ENCODE data around the gene ALOX12B.

Gene ALOX12B

GRCh38 chr17:8123695-8124349, 36.3 kb upstream of the ALOX12B start, which contains the start of gene HES7:
Gene HES7 (minus strand): TSS chr17:8124106. CDS start chr17:8124084, 22 bp downstream.
- WGBS, result 2% methylated on average over 26 of the region's 29 CpGs

GRCh38 chr17:8122924-8123694, 35.6 kb upstream of the ALOX12B start:
- H3K27ac ChIP-seq (ENCODE audit: low read depth, low read length), result no peak overlapping the region
- no peak overlapping the region for H3K9ac ChIP-seq (ENCODE audit: low read depth, low read length)
- no peaks in the 10 kb centered on the region for H3K36me3 ChIP-seq (ENCODE audit: insufficient read depth, low read length)
- H3K4me1 ChIP-seq (ENCODE audit: insufficient read depth, low read length), result peaks cover 16% of the 10 kb centered on the region
- H3K27me3 ChIP-seq (ENCODE audit: insufficient read depth, low read length), result peaks cover 66% of the 10 kb centered on the region
- under 1% methylated on average over 55 of the region's 55 CpGs for WGBS
- H3K9me3 ChIP-seq (ENCODE audit: insufficient read depth, low read depth, low read length), result no peaks in the 10 kb centered on the region
- H3K4me3 ChIP-seq (ENCODE audit: low read length), result peak overlapping the region; percentile 76

More at GRCh38 chr17:8123695-8124349, 36.3 kb upstream of the ALOX12B start, which contains the start of gene HES7:
- Histone ChIP-seq H3K9me3 (ENCODE audit: insufficient read depth, low read depth, low read length) (no peaks in the 10 kb centered on the region), H3K4me1 (ENCODE audit: insufficient read depth, low read length) (peaks cover 16% of the 10 kb centered on the region), H3K9ac (ENCODE audit: low read depth, low read length) (no peak within 1 kb of the TSS), H3K36me3 (ENCODE audit: insufficient read depth, low read length) (no peaks in the 10 kb centered on the region), H3K27ac (ENCODE audit: low read depth, low read length) (no peak within 1 kb of the TSS), H3K27me3 (ENCODE audit: insufficient read depth, low read length) (peaks cover 68% of the 10 kb centered on the region), H3K4me3 (ENCODE audit: low read length) (peak within 1 kb of the TSS; percentile 76)

- Histone ChIP-seq H3K4me3 (ENCODE audit: low read length) (peak overlapping the region; percentile 76), H3K9me3 (ENCODE audit: insufficient read depth, low read depth, low read length) (no peaks in the 10 kb centered on the region), H3K27ac (ENCODE audit: low read depth, low read length) (no peak overlapping the region), H3K9ac (ENCODE audit: low read depth, low read length) (no peak overlapping the region), H3K36me3 (ENCODE audit: insufficient read depth, low read length) (no peaks in the 10 kb centered on the region), H3K27me3 (ENCODE audit: insufficient read depth, low read length) (peaks cover 66% of the 10 kb centered on the region), H3K4me1 (ENCODE audit: insufficient read depth, low read length) (peaks cover 16% of the 10 kb centered on the region)
- WGBS, result under 1% methylated on average over 29 of the region's 29 CpGs
Observed at GRCh38 chr17:8122422-8122923, 35.0 kb upstream of the ALOX12B start.

- peak overlapping the region; percentile 76 for H3K4me3 ChIP-seq (ENCODE audit: low read length)
- H3K36me3 ChIP-seq (ENCODE audit: insufficient read depth, low read length), result no peaks in the 10 kb centered on the region
- no peaks in the 10 kb centered on the region for H3K9me3 ChIP-seq (ENCODE audit: insufficient read depth, low read depth, low read length)
- no peak overlapping the region for H3K27ac ChIP-seq (ENCODE audit: low read depth, low read length)
- WGBS, result under 1% methylated on average over 76 of the region's 76 CpGs
- H3K4me1 ChIP-seq (ENCODE audit: insufficient read depth, low read length), result peaks cover 11% of the 10 kb centered on the region
- peaks cover 66% of the 10 kb centered on the region for H3K27me3 ChIP-seq (ENCODE audit: insufficient read depth, low read length)
- H3K9ac ChIP-seq (ENCODE audit: low read depth, low read length), result no peak overlapping the region
Observed at GRCh38 chr17:8121681-8122421, 34.3 kb upstream of the ALOX12B start.

- no peaks in the 10 kb centered on the region for H3K9me3 ChIP-seq (ENCODE audit: insufficient read depth, low read depth, low read length)
- H3K27me3 ChIP-seq (ENCODE audit: insufficient read depth, low read length), result peaks cover 68% of the 10 kb centered on the region
- no peaks in the 10 kb centered on the region for H3K36me3 ChIP-seq (ENCODE audit: insufficient read depth, low read length)
- no peak overlapping the region for H3K27ac ChIP-seq (ENCODE audit: low read depth, low read length)
- WGBS, result under 1% methylated on average over 24 of the region's 25 CpGs
- peak overlapping the region; percentile 76 for H3K4me3 ChIP-seq (ENCODE audit: low read length)
- no peak overlapping the region for H3K9ac ChIP-seq (ENCODE audit: low read depth, low read length)
- peaks cover 8% of the 10 kb centered on the region; the same call in 1 of the 2 replicates for H3K4me1 ChIP-seq (ENCODE audit: insufficient read depth, low read length)
Observed at GRCh38 chr17:8121407-8121680, 33.8 kb upstream of the ALOX12B start.

GRCh38 chr17:8120520-8121406, 33.2 kb upstream of the ALOX12B start:
- Histone ChIP-seq H3K4me3 (ENCODE audit: low read length) (peak overlapping the region; percentile 76), H3K36me3 (ENCODE audit: insufficient read depth, low read length) (no peaks in the 10 kb centered on the region), H3K9me3 (ENCODE audit: insufficient read depth, low read depth, low read length) (no peaks in the 10 kb centered on the region), H3K4me1 (ENCODE audit: insufficient read depth, low read length) (peaks cover 8% of the 10 kb centered on the region; the same call in 1 of the 2 replicates), H3K27me3 (ENCODE audit: insufficient read depth, low read length) (peaks cover 69% of the 10 kb centered on the region), H3K27ac (ENCODE audit: low read depth, low read length) (no peak overlapping the region), H3K9ac (ENCODE audit: low read depth, low read length) (peak overlapping the region; percentile 49)
- WGBS, result 0% methylated on average over 35 of the region's 40 CpGs

- WGBS, result under 1% methylated on average over 26 of the region's 28 CpGs
- peak overlapping the region; percentile 49 for H3K9ac ChIP-seq (ENCODE audit: low read depth, low read length)
- H3K4me1 ChIP-seq (ENCODE audit: insufficient read depth, low read length), result peaks cover 7% of the 10 kb centered on the region; the same call in 1 of the 2 replicates
- H3K36me3 ChIP-seq (ENCODE audit: insufficient read depth, low read length), result no peaks in the 10 kb centered on the region
- peak overlapping the region; percentile 76 for H3K4me3 ChIP-seq (ENCODE audit: low read length)
- H3K9me3 ChIP-seq (ENCODE audit: insufficient read depth, low read depth, low read length), result no peaks in the 10 kb centered on the region
- peaks cover 71% of the 10 kb centered on the region for H3K27me3 ChIP-seq (ENCODE audit: insufficient read depth, low read length)
- no peak overlapping the region for H3K27ac ChIP-seq (ENCODE audit: low read depth, low read length)
Observed at GRCh38 chr17:8119581-8120519, 32.3 kb upstream of the ALOX12B start.

- Histone ChIP-seq H3K4me1 (ENCODE audit: insufficient read depth, low read length) (peaks cover 3% of the 10 kb centered on the region; the same call in 1 of the 2 replicates), H3K4me3 (ENCODE audit: low read length) (peak overlapping the region; percentile 76), H3K9ac (ENCODE audit: low read depth, low read length) (no peak overlapping the region), H3K36me3 (ENCODE audit: insufficient read depth, low read length) (no peaks in the 10 kb centered on the region), H3K27me3 (ENCODE audit: insufficient read depth, low read length) (peaks cover 71% of the 10 kb centered on the region), H3K9me3 (ENCODE audit: insufficient read depth, low read depth, low read length) (no peaks in the 10 kb centered on the region), H3K27ac (ENCODE audit: low read depth, low read length) (no peak overlapping the region)
- under 1% methylated on average over 38 of the region's 38 CpGs for WGBS
Observed at GRCh38 chr17:8118769-8119580, 31.5 kb upstream of the ALOX12B start.

Measured in HUES64 (cell line).